ENCODE data around the gene PFN3. TPM values are rescaled to one million over a fixed set of nuclear protein-coding genes. Genes with fewer than 3 reads are reported as not detected.

The PFN3 gene
- total and polyA plus RNA-seq, 2 of the 4 experiments (the other 2 are of a cell fraction), result not detected

DNA sequence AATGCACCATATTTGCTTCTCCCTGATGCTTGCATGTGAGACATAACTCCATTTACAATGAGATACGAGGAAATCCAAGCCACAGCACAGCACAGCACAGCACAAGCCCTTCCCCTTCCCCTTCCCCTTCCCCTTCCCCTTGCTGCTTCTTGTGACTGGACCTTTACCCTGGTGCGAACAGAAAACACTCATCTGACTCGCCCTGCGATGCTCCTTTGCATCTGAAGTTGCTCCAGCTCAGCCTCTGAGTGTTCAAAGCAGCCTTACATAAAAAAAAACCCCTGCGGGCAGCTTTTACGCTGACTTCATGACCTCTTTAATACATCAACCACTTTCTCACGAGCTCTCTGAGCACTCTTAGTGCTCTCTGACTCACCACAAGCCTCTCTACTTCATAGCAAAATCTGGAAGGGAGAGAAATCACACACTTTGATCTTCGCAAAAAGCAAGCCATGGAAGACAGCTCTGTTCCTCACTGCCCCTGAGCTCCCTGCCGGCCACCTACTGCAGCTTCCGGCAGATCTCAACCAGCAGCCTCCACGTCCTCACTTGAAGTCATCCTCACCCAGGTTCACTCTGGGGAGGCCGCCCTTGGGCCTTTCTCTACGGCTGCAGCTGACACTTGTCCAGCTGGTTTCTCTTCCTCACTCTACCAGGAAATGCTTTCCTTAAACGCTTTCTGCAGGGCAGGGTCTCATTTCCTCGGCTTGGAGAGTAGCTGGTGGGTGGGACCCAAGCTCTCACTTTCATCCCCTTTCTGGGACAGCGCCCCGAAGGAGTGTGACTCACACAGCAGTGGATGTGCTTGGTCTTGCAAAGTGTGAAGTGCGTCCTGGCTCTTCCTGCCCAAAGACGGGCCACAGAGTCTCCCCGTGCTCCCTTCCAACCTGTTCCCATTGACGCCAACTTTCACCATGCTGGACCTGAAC is 11.0 kb downstream of the PFN3 start:
- no peak overlapping the region for H4K5ac ChIP-seq (ENCODE audit: low read depth, low read length)
- no peak overlapping the region for H2BK5ac ChIP-seq (ENCODE audit: low read depth, low read length, poor library complexity, severe bottlenecking)
- intact Hi-C loops (cut with micrococcal nuclease), result loop anchor here (1.0 to 2.0 kb wide), 3 partner anchors 57 to 111 kb away; partner anchors contain the start of gene PRR7
- BruUV-seq (replicated peaks), result no TSS peak
- H4K91ac ChIP-seq (ENCODE audit: insufficient read depth, low read depth, low read length), result no peak overlapping the region
- TF ChIP-seq CTCF (conservative IDR thresholded peaks at IDR 0.05; ENCODE audit: low read depth, low read length) (no peak), RCOR1 (IDR thresholded peaks at IDR 0.05; ENCODE audit: insufficient replicate concordance, low read length) (no peak), ELK1 (IDR thresholded peaks at IDR 0.05; ENCODE audit: borderline replicate concordance, low read depth, low read length) (no peak), CHD1 (IDR thresholded peaks at IDR 0.05; ENCODE audit: low read depth, low read length) (no peak), RAD21 (IDR thresholded peaks at IDR 0.05; ENCODE audit: low read length) (no peak), MXI1 (IDR thresholded peaks at IDR 0.05; ENCODE audit: borderline replicate concordance, low read depth, low read length) (no peak), NFE2L2 (IDR thresholded peaks at IDR 0.05; ENCODE audit: low read depth, low read length) (no peak), BHLHE40 (IDR thresholded peaks at IDR 0.05; ENCODE audit: low read depth, low read length) (peak; percentile 91), FOS (IDR thresholded peaks at IDR 0.05; ENCODE audit: low read depth, low read length) (peak; percentile 75), RFX5 (IDR thresholded peaks at IDR 0.05; ENCODE audit: low read depth, low read length) (no peak), MAZ (IDR thresholded peaks at IDR 0.05; ENCODE audit: borderline replicate concordance, low read depth, low read length) (no peak), MAFK (IDR thresholded peaks at IDR 0.05; ENCODE audit: low read depth, low read length) (peak; percentile 36)
- TF ChIP-seq, protein P1, sequence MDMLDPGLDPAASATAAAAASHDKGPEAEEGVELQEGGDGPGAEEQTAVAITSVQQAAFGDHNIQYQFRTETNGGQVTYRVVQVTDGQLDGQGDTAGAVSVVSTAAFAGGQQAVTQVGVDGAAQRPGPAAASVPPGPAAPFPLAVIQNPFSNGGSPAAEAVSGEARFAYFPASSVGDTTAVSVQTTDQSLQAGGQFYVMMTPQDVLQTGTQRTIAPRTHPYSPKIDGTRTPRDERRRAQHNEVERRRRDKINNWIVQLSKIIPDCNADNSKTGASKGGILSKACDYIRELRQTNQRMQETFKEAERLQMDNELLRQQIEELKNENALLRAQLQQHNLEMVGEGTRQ (IDR thresholded peaks at IDR 0.05; ENCODE audit: low read depth, low read length), result no peak
- in situ Hi-C loops (cut with MboI; ENCODE audit: low sequenced_read_pairs), result no loop called here
- no peak overlapping the region; the same call in 1 of the 2 replicates for H3K4ac ChIP-seq (ENCODE audit: low read depth, low read length)
- no peak overlapping the region for H2BK120ac ChIP-seq (ENCODE audit: low read depth, low read length)
- no peak overlapping the region for H2BK15ac ChIP-seq (ENCODE audit: low read depth, low read length)
- CTCF ChIA-PET, result interaction anchor here (0.8 to 4.9 kb wide), 8 partner anchors 10 to 157 kb away, joined by 3 to 56 read pairs (median 7); partner anchors contain the start of gene PFN3
- no peak overlapping the region for H3K18ac ChIP-seq (ENCODE audit: low read depth, low read length)
- H3K14ac ChIP-seq (replicated peaks; ENCODE audit: low read depth, low read length), result no peak overlapping the region
- H3K9ac ChIP-seq (ENCODE audit: low read depth, low read length), result no peak overlapping the region
- H3K9me3 ChIP-seq (ENCODE audit: control insufficient read depth, insufficient read depth, low read length), result no peaks in the 10 kb centered on the region
- DNase-seq (peak; percentile 96), ATAC-seq (ENCODE audit: low read depth) (peak; percentile 74)
- peak overlapping the region; percentile 67 for H3K4me2 ChIP-seq (ENCODE audit: low read depth, low read length)
- H2AFZ ChIP-seq (replicated peaks; ENCODE audit: low read length, poor library complexity), result peak overlapping the region; percentile 67
- no peak overlapping the region for H3K23ac ChIP-seq (ENCODE audit: low read depth, low read length)
- H3K36me3 ChIP-seq (ENCODE audit: control insufficient read depth, insufficient read depth, low read length), result no peaks in the 10 kb centered on the region
- peaks cover 0 to 2% of the 10 kb centered on the region in 2 experiments; a peak in 1 of 4 replicates for H3K79me1 ChIP-seq (ENCODE audit: low read depth in 1 of 2, low read length in 2 of 2)
- no peak overlapping the region for H4K8ac ChIP-seq (ENCODE audit: low read depth in 2 of 2, low read length in 2 of 2)
- H2AK5ac ChIP-seq (ENCODE audit: low read depth, low read length), result peak overlapping the region; percentile 46; the same call in 1 of the 2 replicates
- no peak overlapping the region for H2BK20ac ChIP-seq (ENCODE audit: low read depth, low read length)
- H3K4me3 ChIP-seq (ENCODE audit: insufficient read depth, low read depth, low read length), result no peak overlapping the region
- peak overlapping the region; percentile 21 for H3K27ac ChIP-seq (ENCODE audit: insufficient read depth, low read length)
- H3K27me3 ChIP-seq (ENCODE audit: control insufficient read depth, insufficient read depth, low read length), result peaks cover 27% of the 10 kb centered on the region
- 29% methylated on average over 9 of the region's 21 CpGs; no CpG with 5 or more reads in 1 of the 2 experiments for WGBS, 2 experiments (ENCODE audit: extremely low coverage in 2 of 2, insufficient read length in 1 of 2)
- peaks cover 19% of the 10 kb centered on the region for H4K20me1 ChIP-seq (ENCODE audit: insufficient read depth, low read length)
- H2AK9ac ChIP-seq (replicated peaks; ENCODE audit: low read depth, low read length, poor library complexity), result peak overlapping the region; percentile 47
- POLR2A ChIA-PET (ENCODE audit: unreplicated experiment), result interaction anchor here (0.6 to 0.7 kb wide), 2 partner anchors 26 to 66 kb away, joined by 3 read pairs; no protein-coding TSS in a partner anchor
- H3K56ac ChIP-seq (ENCODE audit: extremely low read depth, insufficient read depth, low read length), result no peak overlapping the region
- peaks cover 16% of the 10 kb centered on the region for H3K4me1 ChIP-seq (ENCODE audit: control insufficient read depth, insufficient read depth, low read length)
- H3K9me1 ChIP-seq (ENCODE audit: insufficient read depth, low read length), result peaks cover 13% of the 10 kb centered on the region
- dilution Hi-C loops (cut with HindIII; ENCODE audit: low sequenced_read_pairs, unreplicated experiment), result no loop called here

All from IMR-90 (cell line).